ENCODE measurements around the gene C16orf96.

C16orf96 gene

DNA sequence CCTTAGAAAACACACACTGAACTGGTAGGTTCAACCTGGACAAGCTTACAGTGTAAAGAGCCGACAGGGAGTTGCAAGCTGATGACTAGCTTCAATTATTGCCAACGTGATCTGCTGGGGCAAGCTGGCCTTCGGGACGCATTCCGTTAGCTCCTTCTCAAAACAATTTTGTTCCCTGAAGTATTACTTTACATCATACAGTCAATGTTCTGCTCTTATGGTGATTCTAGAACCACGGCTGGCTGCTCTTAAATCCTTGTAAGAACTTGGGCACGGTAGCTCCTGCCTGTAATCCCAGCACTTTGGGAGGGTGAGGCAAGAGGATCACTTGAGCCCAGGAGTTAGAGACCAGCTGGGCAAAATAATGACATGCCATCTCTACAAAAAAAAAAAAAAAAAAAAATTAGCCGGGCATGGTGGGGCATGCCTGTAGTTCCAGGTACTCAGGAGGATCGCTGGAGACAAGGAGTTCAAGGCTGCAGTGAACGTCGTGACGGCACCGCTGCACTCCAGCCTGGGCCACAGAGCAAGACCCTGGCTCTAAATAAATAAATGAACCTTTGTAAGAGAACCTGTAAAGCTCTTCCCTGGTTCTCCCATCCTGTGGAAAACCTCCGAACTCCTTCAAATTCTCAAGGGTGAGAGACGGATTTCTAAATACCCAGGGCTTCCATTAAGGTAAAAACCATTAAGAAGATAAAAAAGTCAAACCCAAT is 19.6 kb upstream of the C16orf96 start:
- H3K4me2 ChIP-seq (ENCODE audit: insufficient read depth, low read length, poor library complexity, severe bottlenecking) = no peak overlapping the region
- no peak overlapping the region for H4K8ac ChIP-seq (ENCODE audit: low read depth, low read length)
- H2BK5ac ChIP-seq (ENCODE audit: low read length) = no peak overlapping the region
- H3K23ac ChIP-seq (ENCODE audit: low read depth, low read length, poor library complexity) = no peak overlapping the region
- no peak overlapping the region for H2AFZ ChIP-seq (ENCODE audit: low read length)
- no peak overlapping the region for H4K91ac ChIP-seq (ENCODE audit: low read depth, low read length, poor library complexity)
- H3K79me1 ChIP-seq (ENCODE audit: low read depth, low read length) = peaks cover 10% of the 10 kb centered on the region
- H3K27ac ChIP-seq (replicated peaks; ENCODE audit: low read length) = no peak overlapping the region
- H2BK12ac ChIP-seq (ENCODE audit: low read length) = no peak overlapping the region
- no peak overlapping the region for H2BK120ac ChIP-seq (ENCODE audit: low read depth, low read length)
- H3K4me3 ChIP-seq (ENCODE audit: low read length in 2 of 2) = peak overlapping the region in 1 of 2 donors; percentile 92
- WGBS, 2 donors (ENCODE audit: extremely low coverage in 2 of 2, insufficient read length in 2 of 2, insufficient replicate concordance in 1 of 2) = no CpG with 5 or more reads among the region's 15 CpGs
- peaks cover 6 to 20% of the 10 kb centered on the region in 2 donors for H3K9me3 ChIP-seq (replicated peaks in 1 of 2; ENCODE audit: control insufficient read depth in 2 of 2, insufficient read depth in 1 of 2, low read depth in 1 of 2, low read length in 2 of 2)
- H3K36me3 ChIP-seq (replicated peaks in 1 of 2; ENCODE audit: control insufficient read depth in 2 of 2, insufficient read depth in 2 of 2, low read length in 2 of 2) = peaks cover 14 to 46% of the 10 kb centered on the region in 2 donors
- no peak overlapping the region for H3K4ac ChIP-seq (ENCODE audit: low read length)
- H3K14ac ChIP-seq (ENCODE audit: low read length) = no peak overlapping the region
- no peak overlapping the region for H3K9ac ChIP-seq (ENCODE audit: low read depth, low read length, poor library complexity)
- no peak overlapping the region for H2AK5ac ChIP-seq (ENCODE audit: low read depth, low read length)
- no peak overlapping the region for H3K18ac ChIP-seq (ENCODE audit: low read length)
- H3K27me3 ChIP-seq (ENCODE audit: control insufficient read depth in 3 of 3, insufficient read depth in 3 of 3, low read depth in 1 of 3, low read length in 3 of 3) = no peaks in the 10 kb centered on the region
- H2BK15ac ChIP-seq (ENCODE audit: low read length) = no peak overlapping the region
- DNase-seq (ENCODE audit: low spot score) = no peak
- peaks cover 6 to 8% of the 10 kb centered on the region in 2 donors for H3K4me1 ChIP-seq (ENCODE audit: control insufficient read depth in 2 of 2, insufficient read depth in 1 of 2, low read depth in 1 of 2, low read length in 2 of 2)

DNA sequence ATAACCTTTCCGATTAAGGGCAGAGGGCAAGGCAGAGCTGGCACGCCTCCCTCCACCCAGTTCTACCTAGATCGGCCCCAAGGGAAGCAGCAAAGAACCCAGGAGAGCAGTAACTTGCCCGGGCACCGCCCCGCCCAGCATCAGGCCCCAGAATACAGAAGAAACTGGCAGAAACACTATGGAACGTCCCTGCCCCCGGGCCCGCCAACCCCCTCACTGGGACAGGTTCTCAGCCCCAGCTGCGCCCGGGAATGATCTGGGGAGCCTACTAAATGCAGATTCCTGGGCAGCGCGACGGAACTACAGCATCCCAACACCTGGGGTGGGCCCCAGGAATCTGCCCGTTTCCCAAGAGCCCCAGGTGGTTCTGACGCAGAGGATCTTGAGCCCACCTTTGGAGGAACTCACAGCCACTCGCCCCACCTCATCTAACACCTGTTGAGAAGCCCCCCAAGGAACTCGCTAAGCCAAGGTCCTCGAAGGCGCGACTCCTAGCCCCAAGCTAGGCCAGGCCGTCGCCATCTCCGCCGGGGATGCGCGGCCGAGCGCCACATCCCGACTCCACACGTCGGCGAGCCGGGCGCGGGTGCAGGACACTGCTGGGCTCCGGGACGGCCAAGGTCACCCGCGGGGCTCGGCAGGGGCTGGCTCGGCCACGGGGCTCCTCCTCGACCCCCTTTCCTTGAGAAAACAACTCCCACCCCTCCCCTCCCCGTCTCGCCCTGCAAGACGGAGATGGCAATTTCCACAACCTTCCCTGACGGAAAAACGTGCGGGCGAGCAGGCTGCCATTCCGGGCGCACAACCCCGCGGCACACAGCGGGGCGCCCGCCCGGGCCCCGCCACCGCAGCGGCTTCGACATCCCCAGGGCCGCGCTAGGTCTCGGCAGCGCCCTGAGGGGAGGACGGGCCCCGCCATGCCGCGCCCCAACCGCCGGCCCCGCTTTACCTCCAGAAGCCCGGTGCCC is 18.5 kb upstream of the C16orf96 start:
- no peaks in the 10 kb centered on the region for H3K27me3 ChIP-seq (ENCODE audit: control insufficient read depth in 3 of 3, insufficient read depth in 3 of 3, low read depth in 1 of 3, low read length in 3 of 3)
- H3K36me3 ChIP-seq (replicated peaks in 1 of 2; ENCODE audit: control insufficient read depth in 2 of 2, insufficient read depth in 2 of 2, low read length in 2 of 2) = peaks cover 9 to 35% of the 10 kb centered on the region in 2 donors
- H2BK12ac ChIP-seq (ENCODE audit: low read length) = no peak overlapping the region
- H3K4me3 ChIP-seq (ENCODE audit: low read length in 2 of 2) = peak overlapping the region; percentile 92 to 94
- no peak overlapping the region for H4K8ac ChIP-seq (ENCODE audit: low read depth, low read length)
- H3K27ac ChIP-seq (replicated peaks; ENCODE audit: low read length) = no peak overlapping the region
- peak overlapping the region; percentile 96 for H3K18ac ChIP-seq (ENCODE audit: low read length)
- peak overlapping the region; percentile 97 for H3K9ac ChIP-seq (ENCODE audit: low read depth, low read length, poor library complexity)
- no peak for DNase-seq (ENCODE audit: low spot score)
- peak overlapping the region; percentile 31 for H2BK15ac ChIP-seq (ENCODE audit: low read length)
- H3K79me1 ChIP-seq (ENCODE audit: low read depth, low read length) = peaks cover 6% of the 10 kb centered on the region
- peaks cover 6 to 8% of the 10 kb centered on the region in 2 donors for H3K4me1 ChIP-seq (ENCODE audit: control insufficient read depth in 2 of 2, insufficient read depth in 1 of 2, low read depth in 1 of 2, low read length in 2 of 2)
- H4K91ac ChIP-seq (ENCODE audit: low read depth, low read length, poor library complexity) = no peak overlapping the region
- H3K4me2 ChIP-seq (ENCODE audit: insufficient read depth, low read length, poor library complexity, severe bottlenecking) = peak overlapping the region; percentile 93
- H2BK120ac ChIP-seq (ENCODE audit: low read depth, low read length) = peak overlapping the region; percentile 83
- peak overlapping the region; percentile 75 for H3K14ac ChIP-seq (ENCODE audit: low read length)
- H2AK5ac ChIP-seq (ENCODE audit: low read depth, low read length) = peak overlapping the region; percentile 97
- H3K9me3 ChIP-seq (replicated peaks in 1 of 2; ENCODE audit: control insufficient read depth in 2 of 2, insufficient read depth in 1 of 2, low read depth in 1 of 2, low read length in 2 of 2) = peaks cover 6 to 17% of the 10 kb centered on the region in 2 donors
- no peak overlapping the region for H3K4ac ChIP-seq (ENCODE audit: low read length)
- peak overlapping the region; percentile 62 for H3K23ac ChIP-seq (ENCODE audit: low read depth, low read length, poor library complexity)
- peak overlapping the region; percentile 100 for H2AFZ ChIP-seq (ENCODE audit: low read length)
- H2BK5ac ChIP-seq (ENCODE audit: low read length) = peak overlapping the region; percentile 84
- WGBS, 2 donors (ENCODE audit: extremely low coverage in 2 of 2, insufficient read length in 2 of 2, insufficient replicate concordance in 1 of 2) = no CpG with 5 or more reads among the region's 75 CpGs

DNA sequence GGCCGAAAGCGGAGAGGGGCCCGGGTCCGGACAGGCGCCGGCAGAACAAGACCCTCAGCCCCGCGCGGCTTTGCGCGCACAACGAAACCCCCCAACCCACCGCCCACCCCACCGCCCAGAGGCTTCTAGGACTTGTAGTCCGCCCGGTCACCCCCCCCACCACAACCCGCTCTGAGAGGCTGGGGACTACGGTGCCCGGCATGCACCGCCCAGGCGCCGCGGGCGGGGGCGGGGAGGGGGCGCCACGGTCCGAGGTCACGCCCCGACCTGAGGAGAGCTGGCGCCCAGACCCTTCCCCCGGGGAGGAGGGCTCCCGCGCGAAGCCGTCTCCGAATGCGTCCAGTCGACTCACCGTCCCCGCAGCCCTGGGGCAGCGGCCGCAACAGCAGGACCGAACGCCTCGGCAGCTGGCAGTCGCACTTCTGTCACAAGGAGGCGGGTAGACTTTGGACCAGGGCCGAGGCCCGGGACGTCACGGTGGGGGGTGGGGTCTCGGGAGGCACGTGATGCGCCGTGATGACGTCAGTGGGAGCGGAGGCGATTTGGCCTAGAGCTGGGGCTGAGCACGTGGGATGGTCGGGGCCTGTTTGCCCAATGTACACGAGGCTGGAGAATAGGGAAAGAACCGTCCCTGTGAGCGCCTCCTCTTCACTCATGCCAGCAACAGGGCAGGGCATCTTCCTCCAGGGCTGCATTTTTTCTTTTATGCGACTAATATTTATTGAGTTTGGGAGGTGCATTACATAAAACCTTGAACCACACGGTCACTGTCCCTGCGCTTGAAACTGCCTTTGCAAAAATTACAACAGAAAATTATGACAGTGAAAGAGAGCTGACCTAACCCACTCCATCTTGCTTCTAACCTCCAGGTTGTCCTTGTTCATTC is 17.5 kb upstream of the C16orf96 start, which contains the start of gene CDIP1:
CDIP1 (minus strand) TSS at position 424 of the 886 bp plus-strand sequence. CDS start 24,643 bp downstream, outside the sequence.
- H2AK5ac ChIP-seq (ENCODE audit: low read depth, low read length) = peak within 1 kb of the TSS; percentile 97
- no peak within 1 kb of the TSS for H4K91ac ChIP-seq (ENCODE audit: low read depth, low read length, poor library complexity)
- H3K9me3 ChIP-seq (replicated peaks in 1 of 2; ENCODE audit: control insufficient read depth in 2 of 2, insufficient read depth in 1 of 2, low read depth in 1 of 2, low read length in 2 of 2) = peaks cover 6 to 14% of the 10 kb centered on the region in 2 donors
- H3K4me1 ChIP-seq (ENCODE audit: control insufficient read depth in 2 of 2, insufficient read depth in 1 of 2, low read depth in 1 of 2, low read length in 2 of 2) = peaks cover 6 to 8% of the 10 kb centered on the region in 2 donors
- DNase-seq (ENCODE audit: low spot score) = peak; percentile 92
- H3K23ac ChIP-seq (ENCODE audit: low read depth, low read length, poor library complexity) = peak within 1 kb of the TSS; percentile 62
- H2AFZ ChIP-seq (ENCODE audit: low read length) = peak within 1 kb of the TSS; percentile 100
- H3K18ac ChIP-seq (ENCODE audit: low read length) = peak within 1 kb of the TSS; percentile 100
- H2BK120ac ChIP-seq (ENCODE audit: low read depth, low read length) = peak within 1 kb of the TSS; percentile 83
- H3K79me1 ChIP-seq (ENCODE audit: low read depth, low read length) = peaks cover 6% of the 10 kb centered on the region
- H3K27me3 ChIP-seq (ENCODE audit: control insufficient read depth in 3 of 3, insufficient read depth in 3 of 3, low read depth in 1 of 3, low read length in 3 of 3) = no peaks in the 10 kb centered on the region
- H2BK12ac ChIP-seq (ENCODE audit: low read length) = peak within 1 kb of the TSS; percentile 58
- H3K4ac ChIP-seq (ENCODE audit: low read length) = peak within 1 kb of the TSS; percentile 76
- WGBS, 2 donors (ENCODE audit: extremely low coverage in 2 of 2, insufficient read length in 2 of 2, insufficient replicate concordance in 1 of 2) = no CpG with 5 or more reads among the region's 67 CpGs
- H3K4me2 ChIP-seq (ENCODE audit: insufficient read depth, low read length, poor library complexity, severe bottlenecking) = peak within 1 kb of the TSS; percentile 93
- peak within 1 kb of the TSS; percentile 6 for H4K8ac ChIP-seq (ENCODE audit: low read depth, low read length)
- peak within 1 kb of the TSS; percentile 90 for H2BK5ac ChIP-seq (ENCODE audit: low read length)
- peak within 1 kb of the TSS; percentile 96 for H3K27ac ChIP-seq (replicated peaks; ENCODE audit: low read length)
- H3K4me3 ChIP-seq (ENCODE audit: low read length in 2 of 2) = peak within 1 kb of the TSS; percentile 92 to 94
- H2BK15ac ChIP-seq (ENCODE audit: low read length) = peak within 1 kb of the TSS; percentile 85
- peaks cover 6 to 26% of the 10 kb centered on the region in 2 donors for H3K36me3 ChIP-seq (replicated peaks in 1 of 2; ENCODE audit: control insufficient read depth in 2 of 2, insufficient read depth in 2 of 2, low read length in 2 of 2)
- H3K9ac ChIP-seq (ENCODE audit: low read depth, low read length, poor library complexity) = peak within 1 kb of the TSS; percentile 98
- H3K14ac ChIP-seq (ENCODE audit: low read length) = peak within 1 kb of the TSS; percentile 90
